HG03558 (cell line): ENCODE measurements around the gene TMEM140.
"Not testable (repeated sequence)": the region's sequence is repeated elsewhere in the genome, so short reads cannot be mapped to it uniquely, and the experiment has no call there.

ENCODE experiments used
- ATAC-seq: cut with Tn5 transposase; IDR thresholded peaks from one replicate; pipeline ENCODE4 v1.9.1; 2021; ENCODE audit warnings: moderate number of reproducible peaks; ENCODE audit not compliant: unreplicated experiment; ENCODE audit errors: extremely low read depth

TMEM140 gene

DNA sequence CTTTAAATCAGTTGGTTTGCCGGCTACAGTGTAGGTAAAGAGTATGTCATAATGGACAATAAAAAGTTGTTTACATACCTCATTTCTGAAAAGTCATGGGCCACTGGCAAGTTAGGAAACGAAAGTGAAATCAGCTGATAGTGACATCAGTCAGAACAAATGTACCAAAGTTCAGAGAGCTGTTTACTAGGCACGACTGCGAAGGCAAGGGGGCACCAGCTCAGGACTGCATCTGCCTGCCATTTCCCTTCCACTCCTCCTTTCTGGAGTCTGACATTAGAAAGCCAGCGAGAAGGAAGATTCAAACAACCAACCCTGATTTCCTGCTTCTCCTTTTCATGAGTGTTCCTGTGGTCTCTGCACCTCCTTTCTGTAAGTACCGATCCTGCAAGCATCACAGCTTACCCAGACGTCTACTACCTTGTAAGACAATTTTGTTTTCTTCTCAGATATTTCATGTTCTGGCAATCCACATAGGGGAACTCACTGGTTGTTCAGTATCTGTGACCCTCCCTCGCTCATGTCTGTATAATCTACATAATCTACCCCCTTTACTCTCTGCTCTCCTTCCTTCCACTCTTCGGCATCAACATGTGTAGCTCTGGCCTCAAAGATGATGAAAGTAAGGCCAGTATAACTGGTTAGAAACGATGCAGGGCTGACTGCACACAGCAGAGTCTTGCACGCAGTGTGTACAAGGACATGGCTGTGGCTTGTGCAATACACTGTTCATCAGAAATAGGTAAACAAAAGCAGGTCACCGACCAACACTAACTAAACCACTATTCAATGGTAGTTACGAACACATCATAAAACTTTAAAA is at the start of gene TMEM140:
Gene TMEM140 (plus strand): TSS at position 174 of the 823 bp plus-strand sequence. CDS start 16,370 bp downstream, outside the sequence.
- peak; percentile 44 for ATAC-seq

DNA sequence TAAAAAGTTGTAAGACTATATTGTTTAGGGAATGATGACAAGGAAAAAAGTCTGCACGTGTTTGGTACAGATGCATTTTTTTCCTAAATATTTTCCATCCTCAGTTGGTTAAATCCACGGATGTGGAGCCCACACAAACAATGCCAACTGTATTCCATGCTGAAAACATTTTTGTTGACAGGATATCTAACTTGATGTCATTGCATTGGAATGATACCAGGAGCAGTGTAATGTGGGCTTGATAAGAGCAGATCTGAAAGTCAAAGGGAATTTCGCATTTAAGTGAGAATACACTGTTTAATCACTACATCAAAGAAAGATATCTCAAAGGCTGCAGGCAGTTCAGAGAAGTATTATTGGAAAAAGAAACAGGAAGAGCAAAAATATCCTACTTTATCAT is 49.5 kb upstream of the TMEM140 start:
- no peak for ATAC-seq

DNA sequence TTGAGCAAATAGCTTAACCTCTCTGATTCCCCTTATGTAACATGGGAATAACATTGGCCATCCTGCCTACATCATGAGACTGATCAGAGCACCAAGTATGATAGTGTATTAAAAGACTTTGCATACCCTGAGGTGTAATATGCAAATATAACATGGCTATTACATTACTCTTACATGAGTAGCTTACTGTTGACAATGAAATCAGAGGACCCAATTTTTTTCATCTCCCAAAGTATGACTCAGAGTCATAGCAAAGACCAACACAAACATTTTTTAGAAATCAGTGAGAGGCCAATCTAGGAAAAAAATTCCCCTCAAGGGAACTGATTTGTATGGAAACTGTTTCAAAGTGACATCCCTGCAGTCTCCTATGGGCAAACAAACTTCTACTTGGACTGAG is 47.0 kb upstream of the TMEM140 start:
- no peak for ATAC-seq

DNA sequence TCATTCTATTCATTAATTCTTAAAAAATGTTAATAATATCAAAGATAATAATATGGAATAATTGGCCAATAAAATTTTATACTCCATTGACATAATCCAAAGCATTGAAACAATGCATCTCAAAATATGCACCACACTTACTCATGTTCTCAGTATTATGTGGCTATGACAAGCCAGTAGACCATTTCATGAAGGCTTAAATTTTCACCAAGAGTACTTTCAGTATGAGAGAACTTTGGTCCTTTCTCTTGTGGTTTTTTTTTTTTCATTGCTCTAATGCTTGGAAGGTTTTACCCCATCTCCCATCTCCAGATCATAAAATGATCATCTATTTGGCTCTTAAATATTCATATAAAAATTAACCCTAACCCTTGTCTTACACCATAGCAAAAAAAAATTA is 45.5 kb upstream of the TMEM140 start:
- no peak for ATAC-seq

DNA sequence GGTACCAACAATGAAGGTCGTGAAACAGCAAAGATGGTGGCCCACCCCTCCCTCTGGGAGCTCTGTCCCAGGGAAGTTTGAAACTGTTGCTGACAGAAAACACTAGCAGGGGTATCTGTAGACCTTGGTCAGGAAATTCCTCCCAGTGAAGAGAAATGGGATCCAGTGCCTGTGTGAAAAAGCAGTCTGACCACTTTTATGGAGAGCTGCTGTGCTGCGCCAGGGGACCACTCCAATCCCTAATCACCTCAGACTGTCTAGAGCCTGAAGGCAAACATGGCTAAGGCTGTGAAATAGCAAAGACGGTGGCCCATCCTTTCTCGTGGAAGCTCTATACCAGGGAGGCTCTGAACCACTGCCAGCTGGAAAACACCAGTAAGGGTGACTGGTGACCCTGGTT is 38.3 kb upstream of the TMEM140 start:
- ATAC-seq: no peak

DNA sequence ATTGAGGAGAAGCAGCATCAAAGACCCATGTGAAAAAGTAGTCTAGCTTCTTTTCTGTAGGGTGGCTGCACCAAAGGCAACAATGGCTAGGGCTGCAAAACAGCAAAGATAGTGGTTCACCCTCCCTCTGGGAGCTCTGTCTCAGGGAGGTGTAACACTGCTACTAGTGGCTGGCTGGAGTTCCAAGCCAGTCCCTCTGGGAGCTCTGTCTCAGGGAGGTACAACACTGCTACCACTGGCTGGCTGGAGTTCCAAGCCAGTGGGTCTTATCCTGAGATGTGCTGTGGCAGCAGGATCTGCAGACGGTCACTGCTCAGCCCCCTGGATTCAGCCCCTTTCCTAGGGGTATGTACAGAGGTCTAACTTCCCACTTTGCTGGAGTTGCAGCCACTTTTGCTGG is 37.9 kb upstream of the TMEM140 start:
- ATAC-seq: no peak

DNA sequence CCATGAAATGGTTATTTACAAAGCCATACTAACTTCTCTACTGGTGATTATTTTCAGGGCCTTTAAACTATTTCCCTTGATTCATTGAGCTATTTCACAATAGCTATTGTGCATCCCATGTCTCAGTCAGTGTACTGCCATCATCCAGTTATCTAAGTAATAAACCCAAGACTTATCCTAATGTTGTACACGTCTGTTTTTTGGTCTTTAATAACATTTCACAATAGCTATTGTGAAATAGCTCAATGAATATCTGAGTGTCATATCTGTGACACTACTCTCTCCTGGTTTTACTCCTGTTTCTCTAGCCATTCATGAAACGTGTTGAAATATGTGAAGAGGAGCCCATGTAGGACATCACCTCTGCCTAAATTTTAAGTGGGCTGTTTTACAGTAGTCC is 36.5 kb upstream of the TMEM140 start:
- no peak for ATAC-seq

DNA sequence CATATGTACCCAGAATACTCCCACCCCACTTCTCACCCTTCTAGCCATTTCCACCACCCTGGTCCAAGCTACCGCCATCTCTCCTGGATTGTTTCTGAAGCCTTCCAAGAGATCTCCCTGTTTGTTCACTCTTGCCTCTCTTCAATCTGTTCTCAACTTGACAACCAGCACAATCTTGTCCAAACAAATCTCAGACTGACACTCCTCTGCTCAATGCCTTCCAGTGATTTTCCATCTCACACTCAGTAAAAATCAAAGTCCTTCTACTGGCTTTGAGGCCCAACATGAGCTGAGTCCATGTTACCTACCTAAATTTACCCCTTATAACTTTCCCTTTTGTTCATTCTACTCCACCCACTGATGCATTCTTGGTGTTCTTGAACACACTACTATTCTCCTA is 33.2 kb upstream of the TMEM140 start:
- no peak for ATAC-seq

DNA sequence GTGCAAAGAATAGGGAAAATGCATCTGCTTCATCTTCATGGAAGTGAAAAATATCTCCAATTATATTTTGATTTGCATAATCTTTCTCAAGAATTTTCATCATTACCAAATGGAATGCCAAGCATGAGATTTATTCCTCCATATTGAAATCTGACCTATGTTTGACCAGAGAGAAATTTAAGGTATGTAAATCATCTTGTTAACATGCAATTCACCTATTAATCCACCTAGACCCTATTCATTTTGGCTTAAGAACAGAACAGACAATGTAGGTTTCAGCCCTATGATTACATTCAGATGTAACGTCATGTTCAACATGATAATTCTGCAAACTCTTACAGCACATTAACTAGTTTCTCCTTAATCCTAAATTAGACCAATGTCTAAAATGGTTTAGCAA is 30.8 kb upstream of the TMEM140 start:
- no peak for ATAC-seq

DNA sequence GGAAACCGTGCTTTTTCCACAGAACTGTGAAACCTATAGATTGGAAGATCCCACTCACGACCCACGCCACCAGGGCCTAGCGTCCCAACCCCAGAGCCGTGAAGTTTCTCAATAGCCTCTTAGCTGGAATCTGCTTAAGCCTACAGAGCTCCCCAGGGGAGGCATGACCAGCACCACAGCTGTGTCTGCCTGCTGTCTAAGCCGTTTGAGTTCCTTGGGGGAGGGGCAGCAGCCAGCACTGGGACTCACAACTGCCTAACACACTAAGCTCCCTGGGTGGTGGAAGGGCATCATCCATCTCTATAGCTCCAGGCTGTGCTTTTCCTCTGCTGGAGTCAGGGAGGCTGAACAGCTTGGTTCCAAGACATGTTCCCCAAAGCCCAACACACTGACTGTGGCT is 26.0 kb upstream of the TMEM140 start:
- ATAC-seq: no peak

DNA sequence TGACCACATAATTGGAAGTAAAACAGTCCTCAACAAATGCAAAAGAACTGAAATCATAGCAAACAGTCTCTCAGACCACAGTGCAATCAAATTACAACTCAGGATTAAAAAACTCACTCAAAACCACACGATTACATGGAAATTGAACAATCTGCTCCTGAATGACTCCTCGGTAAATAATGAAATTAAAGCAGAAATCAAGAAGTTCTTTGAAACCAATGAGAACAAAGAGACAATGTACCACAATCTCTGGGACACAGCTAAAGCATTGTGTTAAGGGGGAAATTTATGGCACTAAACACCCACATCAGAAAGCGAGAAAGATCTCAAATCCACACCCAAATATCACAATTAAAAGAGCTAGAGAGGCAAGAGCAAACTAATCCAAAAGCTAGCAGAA is 23.2 kb upstream of the TMEM140 start:
- ATAC-seq: not testable (repeated sequence)

DNA sequence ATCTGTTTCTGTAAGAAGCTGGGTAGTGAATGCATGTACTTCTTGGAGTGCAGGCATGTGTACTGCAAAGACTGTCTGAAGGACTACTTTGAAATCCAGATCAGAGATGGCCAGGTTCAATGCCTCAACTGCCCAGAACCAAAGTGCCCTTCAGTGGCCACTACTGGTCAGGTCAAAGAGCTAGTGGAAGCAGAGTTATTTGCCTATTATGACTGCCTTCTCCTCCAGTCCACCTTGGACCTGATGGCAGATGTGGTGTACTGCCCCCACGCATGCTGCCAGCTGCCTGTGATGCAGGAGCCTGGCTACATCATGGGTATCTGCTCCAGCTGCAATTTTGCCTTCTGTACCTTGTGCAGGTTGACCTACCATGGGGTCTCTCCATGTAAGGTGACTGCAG is 18.9 kb upstream of the TMEM140 start:
- ATAC-seq: no peak

DNA sequence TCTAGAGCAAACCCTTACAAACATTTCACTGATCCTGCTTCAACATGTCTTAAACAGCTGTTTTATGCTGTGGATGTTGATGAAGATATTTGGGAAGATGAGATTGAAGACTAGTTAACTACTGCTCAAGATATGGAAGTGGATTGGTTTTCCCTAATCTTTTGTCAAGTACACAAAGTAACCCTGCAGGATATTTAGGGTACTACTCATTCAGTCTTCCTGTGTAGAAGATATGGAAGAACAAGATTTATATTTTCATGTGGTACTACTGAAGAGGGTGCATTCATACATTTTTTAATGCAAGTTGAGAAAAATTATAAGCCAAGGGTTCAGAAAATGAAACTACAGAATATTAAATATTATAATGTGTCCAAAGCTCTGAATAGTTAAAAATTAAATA is 18.3 kb upstream of the TMEM140 start:
- no peak for ATAC-seq

DNA sequence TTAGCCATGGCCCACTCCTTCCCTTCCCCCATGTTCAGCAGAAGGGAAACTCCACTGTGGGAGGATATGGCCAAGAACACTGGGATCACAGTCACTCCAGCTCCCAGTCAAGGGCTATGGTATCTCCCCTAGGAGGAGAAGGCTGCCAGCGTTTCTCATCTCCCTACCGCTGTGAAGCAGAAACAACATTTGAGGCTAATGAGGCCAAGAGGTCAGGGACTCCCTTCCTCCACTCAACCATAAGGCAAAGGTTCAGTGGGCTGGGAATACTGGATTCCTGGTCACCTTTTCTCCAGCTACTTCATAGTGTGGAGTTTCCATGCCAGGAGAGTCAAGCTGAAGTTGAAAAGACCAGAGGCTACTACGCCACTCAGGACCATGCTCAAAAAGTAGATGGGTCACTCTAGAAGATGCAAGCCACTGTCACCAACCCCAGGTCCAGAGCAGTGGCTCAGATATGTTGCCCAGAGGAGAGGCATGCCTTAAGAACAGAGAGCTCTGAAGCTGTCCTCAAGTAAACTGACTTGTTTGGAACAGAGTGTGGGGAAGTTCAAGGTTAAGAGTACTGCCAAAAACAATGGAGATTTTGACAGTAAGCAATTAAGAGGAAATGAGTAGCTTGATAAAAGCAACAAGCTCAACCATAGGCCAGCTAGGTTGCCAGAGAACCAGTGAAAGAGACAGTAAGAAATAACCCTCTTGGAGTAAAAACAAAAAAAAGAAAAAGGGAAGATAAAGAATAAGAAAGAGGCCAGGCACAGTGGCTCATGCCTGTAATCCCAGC is 3.8 kb upstream of the TMEM140 start:
- no peak for ATAC-seq

DNA sequence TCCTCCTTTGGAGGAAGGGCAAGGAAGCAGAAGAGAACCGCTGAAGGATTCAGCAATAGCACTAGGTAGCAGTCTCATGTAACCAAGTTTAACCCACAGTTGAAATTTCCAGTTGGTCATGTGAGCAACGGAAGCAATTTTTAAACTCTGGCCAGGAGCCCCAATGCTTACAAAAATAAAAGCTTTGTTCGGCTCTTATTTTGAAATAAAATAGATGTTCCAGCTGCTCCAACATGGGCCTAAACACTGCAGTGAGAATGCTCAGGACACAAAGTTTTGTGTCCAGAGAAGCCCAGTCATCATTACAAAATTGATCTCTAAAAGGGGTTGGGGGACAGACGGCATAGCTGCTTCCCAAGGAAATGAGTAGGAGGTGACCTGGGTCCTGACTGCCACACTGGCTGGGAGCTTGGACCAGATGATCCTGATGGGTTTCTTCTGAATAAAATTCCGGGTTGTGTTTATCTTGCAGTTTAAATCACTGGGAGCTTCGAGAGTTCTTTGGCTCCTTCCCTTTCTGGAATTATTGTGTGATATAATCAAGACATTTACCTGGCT is 452 bp upstream of the TMEM140 start:
- no peak for ATAC-seq

DNA sequence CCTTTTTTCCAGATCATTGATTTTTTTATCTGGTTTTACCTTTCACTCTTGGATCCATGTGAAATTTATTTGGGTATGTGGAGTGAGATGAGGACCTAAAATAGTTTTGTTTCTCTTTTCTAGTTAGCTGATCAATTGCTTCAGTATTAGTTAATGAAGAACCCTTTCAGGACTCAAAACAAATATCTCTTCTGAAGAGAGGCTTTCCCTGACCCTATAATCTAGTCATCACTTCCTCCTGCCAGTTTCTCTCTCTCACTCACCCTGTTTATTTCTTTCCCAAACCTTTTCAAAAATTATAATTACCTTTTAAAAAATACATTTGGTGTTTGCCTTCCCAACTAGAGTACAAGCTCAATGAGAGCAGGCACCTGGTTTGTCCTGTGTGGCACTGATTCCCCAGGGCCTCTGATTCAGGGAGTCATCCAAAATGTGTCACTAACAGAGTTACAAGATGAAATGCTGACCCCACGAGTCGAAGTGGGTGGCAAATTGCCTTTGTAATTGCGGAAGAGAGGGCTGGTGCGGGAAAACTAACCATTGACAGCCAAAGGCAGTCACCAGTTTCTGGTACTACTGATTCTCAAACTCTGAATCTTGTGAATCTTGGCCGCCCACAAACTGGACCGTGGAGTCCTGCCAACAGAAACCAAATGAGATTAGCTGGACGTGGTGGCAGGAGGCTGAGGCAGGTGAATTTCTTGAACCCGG is 2.4 kb downstream of the TMEM140 start:
- no peak for ATAC-seq

DNA sequence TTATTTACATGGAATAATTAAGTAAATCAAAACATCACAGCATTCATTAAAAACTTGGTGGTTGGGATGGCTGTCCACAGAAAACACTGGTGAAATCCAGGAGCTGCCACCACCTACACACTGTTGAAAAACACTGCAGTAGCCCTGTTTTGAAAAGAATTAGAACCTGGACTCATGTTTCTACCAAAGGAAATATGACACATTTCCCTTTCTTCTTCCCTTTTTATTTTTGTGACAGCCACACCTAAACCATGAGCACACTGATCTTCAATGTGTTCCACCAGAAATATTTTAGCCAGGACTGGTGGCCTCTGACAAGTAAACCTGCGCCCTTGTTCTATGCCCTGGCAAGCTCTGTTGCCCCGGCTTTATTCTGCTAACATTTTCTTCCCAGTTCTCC is 3.3 kb downstream of the TMEM140 start:
- ATAC-seq: no peak

DNA sequence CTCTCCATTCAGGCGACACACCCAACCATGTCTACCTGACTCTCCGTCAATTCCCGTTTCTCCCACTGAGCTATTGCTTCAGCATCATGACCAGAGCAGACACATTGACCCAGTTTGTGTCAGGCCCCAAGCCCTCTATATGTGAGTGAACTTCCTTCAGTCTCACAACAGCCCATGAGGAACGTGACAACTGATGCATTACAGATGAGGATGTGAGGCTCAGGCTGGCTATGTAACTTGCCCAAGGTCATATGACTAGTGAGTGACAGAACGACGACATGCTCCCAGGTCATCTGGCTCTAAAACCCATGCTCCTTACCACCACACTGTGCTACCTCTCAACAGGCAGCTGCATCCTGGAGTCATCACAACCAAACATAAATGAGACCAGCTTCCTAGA is 3.7 kb downstream of the TMEM140 start:
- no peak for ATAC-seq

DNA sequence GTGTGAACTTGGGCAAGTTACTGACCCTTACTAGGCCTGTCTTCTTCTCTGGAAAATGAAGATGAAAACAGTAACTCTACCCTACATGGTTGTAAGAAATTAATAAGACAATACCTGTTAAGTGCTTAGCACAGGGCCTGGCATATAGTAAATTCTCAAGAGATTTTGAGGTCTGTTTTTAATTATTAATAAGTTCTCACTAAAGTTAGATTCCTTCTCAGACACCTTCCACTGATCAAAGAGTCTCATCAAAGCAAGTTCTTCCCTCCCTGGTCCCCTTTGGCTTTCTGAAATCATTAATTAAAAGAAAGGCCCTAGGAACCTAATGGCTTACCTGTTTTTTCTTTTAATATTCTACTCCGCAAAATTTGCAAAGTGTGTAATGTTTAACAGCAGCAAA is 4.6 kb downstream of the TMEM140 start:
- ATAC-seq: no peak

DNA sequence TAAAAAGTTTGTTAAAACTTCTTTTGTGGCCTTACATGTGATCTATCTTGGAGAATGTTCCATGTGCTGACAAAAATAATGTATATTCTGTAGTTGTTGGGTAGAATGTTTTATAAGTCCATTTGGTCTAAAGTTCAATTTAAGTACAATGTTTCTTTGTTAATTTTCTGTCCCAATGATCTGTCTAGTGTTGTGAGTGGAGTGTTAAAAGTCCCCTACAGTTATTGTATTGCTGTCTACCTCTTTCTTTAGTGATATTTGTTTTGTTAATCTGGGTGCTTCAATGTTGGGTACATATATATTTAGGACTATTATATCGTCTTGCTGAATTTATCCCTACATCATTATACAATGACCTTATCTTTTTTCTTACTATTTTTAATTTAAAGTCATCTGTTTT is 6.9 kb downstream of the TMEM140 start:
- no peak for ATAC-seq

DNA sequence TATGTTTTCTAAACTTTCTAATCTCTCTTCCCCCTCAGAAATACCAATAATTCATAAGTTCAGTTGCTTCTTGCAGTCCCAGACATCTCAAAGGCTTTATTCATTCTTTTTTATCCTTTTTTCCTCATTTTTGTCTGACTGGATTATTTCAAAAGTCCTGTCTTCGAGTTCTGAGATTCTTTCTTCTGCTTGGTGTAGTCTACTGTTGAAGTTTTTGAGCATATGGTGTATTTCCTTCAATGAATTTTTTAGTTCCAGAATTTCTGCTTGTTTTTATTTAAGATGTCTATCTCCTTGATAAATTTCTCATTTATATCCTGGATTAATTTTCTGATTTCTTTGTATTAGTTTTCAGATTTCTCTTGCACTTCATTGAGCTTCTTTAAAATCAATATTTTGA is 8.4 kb downstream of the TMEM140 start:
- no peak for ATAC-seq
